GM18526 (cell line): ENCODE data around the gene IGLON5.

Experiments used
- POLR2A ChIP-seq: IDR thresholded peaks from 3 replicates; pipeline ENCODE4 v1.6.1; 2011; ENCODE audit not compliant: insufficient read length; ENCODE audit errors: extremely low read depth

IGLON5 gene

DNA sequence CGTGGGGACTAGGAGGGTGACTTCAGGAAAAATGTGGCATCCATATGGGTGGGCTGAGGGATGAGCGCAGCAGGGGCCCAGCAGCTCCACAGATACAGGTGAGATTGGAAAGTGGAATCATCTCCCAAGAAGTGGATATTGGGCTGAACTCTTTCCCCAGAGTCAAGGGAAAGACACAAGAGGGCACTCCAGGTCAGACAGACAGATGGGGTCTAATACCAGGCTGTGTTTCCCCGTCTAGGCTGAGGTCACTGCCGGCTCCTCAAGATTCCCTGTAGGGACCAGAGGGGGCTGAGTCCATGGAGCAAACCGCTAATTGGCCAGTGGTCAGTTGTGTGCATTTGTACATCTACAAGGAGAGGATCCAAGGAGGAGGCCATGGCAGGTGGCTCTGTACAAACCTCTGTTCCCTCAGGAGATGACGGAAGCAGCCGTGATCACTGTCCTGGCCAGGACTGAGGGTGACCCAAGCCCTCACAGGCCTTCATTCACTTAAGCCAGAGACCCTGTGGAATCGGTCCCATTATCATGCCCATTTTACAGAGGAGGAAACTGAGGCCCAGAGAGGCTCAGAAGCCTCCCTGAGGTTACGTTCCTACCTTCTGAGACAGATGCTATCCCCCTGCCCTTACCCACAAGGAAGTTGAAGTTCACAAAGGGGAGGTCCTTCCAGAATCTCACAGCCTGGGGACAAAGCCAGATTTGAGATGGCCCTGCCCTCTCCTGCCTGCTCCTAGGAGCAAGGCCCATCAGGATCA lies 14.9 kb upstream of the IGLON5 start:
- TF ChIP-seq POLR2A = no peak

DNA sequence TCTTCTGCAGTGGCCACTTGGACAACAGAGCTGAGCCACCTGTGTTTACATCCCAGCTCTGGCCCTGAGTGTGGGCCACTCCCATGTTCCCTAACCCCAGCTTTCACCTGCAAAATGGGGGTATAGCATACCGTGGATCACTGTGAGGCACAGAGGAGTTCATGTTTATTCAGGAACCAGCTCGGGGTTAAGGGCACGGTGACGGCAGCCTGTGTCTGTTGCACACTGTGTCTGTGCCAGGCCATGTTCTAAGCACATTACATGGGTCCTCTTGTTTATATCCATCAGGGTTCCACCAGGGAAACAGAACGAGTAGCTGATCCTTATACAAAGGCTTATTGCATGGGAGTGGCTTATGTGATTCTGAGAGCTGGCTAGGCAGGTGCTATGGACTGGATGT lies 14.0 kb upstream of the IGLON5 start:
- TF ChIP-seq POLR2A = no peak

DNA sequence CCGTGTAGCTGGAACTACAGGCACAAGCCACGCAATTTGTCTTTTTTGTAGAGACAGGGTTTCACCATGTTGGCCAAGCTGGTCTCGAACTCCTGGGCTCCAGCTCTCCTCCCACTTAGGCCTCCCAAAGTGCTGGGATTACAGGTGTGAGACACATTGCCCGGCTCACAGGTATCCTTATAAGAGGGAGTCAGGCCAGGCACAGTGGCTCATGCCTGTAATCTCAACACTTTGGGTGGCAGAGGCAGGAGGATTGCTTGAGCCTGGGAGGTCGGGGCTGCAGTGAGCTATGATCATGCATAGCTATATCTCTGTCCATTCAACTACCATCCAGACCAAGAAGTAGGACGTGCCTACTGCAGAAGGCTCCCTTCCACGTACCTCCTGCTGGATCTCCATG lies 10.2 kb upstream of the IGLON5 start:
- no peak for TF ChIP-seq POLR2A

DNA sequence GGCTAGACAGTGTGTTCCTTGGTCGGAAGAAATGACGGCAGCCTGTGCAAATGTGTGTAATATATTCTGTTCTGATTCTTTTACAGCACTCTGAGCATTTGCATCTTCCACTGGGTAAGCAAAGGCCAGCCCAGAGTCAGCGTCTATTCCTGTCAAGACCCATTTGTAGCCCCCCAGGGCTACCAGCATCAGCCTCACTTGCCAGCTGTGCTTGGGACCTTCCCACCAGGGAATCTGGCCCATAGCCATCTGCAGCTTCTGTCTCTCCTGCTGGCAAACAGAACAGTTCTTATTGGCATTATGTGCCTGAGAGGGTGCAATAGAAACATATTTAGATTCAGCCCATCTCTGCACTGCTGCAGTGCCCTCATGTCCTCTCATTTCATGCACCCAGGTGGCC lies 6.0 kb upstream of the IGLON5 start:
- no peak for TF ChIP-seq POLR2A

DNA sequence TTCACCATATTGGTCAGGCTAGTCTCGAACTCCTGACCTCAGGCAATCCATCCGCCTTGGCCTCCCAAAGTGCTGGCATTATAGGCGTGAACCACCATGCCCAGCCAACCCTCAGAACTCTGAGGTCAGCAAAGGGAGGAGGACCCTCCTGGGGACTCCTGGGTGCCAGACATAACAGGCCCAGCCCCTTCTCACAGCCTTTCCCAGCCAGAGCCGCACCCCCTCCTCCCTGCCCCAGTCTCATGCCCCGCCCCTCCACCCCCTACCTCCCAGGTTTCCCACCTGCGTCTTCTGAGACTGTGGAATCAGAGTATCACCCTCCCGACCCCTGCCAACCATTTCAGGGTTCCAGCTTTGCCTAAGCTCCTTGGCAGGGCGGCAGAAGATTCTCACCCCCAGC lies 5.2 kb downstream of the IGLON5 start:
- no peak for TF ChIP-seq POLR2A

DNA sequence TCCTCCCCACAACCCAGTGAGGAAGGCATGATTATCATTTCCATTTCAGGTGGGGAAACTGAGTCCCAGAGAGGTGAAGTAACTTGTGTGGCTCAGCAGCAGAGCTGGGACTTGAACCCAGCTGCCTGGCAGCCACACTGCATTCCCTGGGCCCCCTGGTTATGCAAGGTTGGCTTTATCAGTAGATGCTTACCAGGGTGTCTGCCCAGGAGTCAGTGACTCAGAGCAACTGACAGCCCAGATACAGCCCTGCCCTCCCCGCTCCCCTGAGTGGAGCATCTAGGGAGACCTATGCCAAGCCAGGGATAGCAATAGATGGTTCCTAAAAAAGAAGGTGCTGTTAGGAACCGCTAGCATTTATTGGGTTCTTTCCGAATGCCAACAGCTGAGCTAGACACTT lies 5.9 kb downstream of the IGLON5 start:
- TF ChIP-seq POLR2A = no peak

DNA sequence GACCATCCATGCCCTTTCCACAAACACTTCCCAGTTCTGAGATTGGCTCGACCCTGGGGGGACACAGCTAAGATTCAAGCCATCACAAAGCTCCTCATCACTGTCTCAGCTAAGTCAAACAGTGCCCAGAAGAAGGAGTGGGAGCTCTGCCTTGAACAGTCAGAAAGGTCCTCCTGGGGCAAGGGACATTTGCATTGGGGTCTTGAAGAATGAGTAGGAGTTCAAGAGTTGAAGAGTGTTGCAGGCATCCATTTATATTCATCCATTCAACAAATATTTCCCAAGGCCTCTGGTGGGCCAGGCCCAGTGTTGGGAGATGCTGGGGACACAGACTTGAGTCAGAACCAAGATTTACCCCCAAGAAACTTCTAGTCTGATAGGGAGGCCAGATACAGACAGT lies 6.5 kb downstream of the IGLON5 start:
- TF ChIP-seq POLR2A = no peak

DNA sequence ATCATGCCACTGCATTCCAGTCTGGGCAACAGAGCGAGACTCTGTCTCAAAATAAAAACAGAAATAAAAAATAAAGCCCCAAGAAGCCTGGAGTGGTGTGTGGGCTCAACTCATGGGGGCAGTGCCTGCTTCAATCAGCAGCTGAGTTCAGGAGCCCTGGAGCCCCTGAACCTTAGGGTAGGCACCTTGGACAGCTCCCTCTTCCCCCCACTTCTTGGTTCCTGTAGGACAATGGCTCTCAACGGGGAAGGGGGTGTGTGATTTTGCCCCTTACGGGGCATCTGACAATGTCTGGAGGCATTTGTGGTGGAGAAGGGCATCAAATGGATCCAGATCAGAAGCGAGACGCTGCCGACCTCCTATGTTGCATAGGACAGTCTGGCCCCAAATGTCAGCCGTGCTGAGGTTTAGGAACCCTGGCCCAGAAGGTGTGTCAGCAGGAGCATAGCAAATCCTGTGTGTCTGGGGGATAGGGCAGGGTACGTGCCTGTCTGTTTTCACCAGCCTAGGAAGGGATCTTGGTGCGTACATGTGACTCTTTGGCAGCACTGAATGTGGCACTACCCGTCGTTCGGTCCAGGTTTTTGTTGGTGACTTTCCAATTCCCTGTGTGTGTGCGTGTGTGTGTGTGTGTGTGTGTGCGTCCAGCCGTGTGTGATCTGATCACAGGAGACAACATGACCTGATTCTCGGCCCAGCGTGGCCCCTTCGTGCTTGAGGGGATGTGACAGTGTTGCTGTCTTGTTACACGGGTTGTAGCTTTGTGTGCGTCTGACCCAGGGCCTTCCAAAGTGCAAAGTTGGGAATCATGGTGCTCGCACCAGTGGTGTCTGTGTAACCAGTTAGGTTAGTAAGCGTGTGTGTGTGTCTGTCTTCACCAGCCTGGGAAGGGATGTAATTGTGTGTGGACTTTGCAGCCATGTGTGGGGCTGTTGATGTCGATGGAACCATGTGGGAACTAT lies 7.5 kb downstream of the IGLON5 start:
- no peak for TF ChIP-seq POLR2A

DNA sequence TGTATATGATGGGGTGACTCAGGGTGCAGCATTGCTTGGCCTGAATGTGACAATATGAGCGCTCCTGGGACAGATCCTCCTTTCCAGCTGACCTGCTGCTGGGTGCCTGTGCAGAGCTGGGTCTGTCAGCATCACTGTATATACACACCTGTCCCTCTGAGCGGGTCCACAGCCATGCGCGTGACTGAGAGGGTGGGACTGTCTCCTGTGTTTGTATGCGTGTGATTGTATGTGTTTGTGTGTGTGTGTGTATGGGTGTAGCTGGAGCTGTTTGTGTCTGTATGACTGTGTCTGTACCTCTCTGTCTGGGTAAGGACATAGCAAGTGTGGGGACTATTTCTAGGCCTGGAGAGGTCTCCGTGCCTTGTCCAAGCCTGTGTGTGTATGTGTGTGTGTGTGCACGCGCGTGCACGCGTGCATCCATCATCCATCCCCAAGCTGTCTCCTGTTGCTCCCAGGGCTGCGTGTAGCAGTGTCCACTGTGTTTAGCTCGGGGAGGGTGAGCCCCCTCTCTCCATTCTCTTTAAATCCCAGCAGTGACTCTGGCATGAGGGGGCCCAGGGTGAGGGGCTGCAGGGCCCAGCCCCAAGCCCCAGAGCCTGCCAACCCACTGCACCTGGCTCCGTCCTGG lies 8.3 kb downstream of the IGLON5 start:
- TF ChIP-seq POLR2A = no peak

DNA sequence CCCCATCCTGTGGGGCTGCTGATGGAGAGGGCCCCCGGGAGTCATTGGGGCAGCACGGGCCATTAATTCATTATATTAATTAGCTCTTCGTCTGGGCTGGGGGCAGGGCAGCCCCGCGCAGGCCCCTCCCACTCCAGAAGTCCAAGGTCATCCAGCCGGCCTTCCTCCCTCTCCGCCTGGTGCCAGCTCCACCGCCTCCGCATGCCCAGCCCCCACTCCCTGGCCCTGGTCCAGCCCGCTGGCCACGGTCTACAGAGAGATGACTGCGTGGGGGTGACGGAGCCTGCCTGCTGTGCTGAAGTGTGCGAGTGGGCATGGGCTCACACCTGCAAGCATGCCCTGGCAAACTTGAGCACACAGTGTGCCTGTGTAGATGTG lies 8.8 kb downstream of the IGLON5 start:
- TF ChIP-seq POLR2A = no peak

DNA sequence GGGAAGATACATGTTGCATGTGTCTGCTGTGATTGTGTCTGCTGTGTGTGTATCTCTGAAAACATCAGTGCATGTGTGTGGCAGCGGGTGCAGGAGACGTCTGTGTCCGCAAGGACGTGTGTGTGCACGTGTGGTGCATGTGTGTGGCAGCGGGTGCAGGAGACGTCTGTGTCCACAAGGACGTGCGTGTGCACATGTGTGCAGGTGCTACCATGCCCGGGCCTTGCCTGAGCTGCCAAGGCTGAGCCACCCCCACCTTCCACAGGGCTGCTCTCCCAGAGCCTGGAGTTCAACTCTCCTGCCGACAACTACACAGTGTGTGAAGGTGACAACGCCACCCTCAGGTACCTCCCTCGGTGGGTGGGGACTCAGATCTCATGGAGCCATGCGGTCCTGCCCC lies 10.4 kb downstream of the IGLON5 start:
- TF ChIP-seq POLR2A = no peak

DNA sequence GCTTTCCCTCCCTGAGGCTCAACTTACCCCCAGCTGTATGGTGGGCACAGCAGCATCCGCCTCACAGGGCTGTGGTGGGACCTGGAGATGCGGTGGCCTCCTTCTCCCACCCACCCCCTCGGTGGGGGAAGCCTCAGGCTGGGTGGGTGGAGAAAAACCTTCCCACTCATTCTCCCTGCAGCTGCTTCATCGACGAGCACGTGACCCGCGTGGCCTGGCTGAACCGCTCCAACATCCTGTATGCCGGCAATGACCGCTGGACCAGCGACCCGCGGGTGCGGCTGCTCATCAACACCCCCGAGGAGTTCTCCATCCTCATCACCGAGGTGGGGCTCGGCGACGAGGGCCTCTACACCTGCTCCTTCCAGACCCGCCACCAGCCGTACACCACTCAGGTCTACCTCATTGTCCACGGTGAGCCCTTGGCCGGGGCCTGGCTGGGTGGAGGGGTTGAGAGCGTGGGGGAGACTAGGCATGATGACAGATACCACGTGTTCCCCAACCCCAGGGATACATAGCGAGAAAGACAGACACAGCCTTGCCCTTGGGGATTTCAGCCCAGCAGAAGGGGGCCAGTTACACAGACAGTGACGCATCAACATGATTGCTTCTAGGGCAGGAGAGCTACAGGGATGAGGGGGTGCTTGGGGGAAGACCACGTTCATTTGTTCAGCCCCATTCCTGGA lies 12.2 kb downstream of the IGLON5 start:
- TF ChIP-seq POLR2A = no peak

DNA sequence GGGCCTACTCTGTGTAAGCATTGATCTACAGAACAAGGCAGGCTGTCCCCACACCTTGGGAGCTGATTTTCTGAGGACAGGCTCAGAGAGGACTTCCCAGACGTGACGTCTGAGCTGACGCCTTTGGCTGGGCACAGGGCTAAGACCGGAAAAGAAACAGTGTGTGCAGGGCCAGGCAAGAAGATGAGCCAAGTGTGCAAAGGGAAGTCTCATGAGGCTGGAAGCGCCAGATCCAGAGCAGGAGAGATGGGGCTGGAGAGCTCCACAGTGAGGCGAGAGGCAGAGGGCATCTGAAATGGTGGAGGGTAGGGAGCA lies 12.7 kb downstream of the IGLON5 start:
- no peak for TF ChIP-seq POLR2A

DNA sequence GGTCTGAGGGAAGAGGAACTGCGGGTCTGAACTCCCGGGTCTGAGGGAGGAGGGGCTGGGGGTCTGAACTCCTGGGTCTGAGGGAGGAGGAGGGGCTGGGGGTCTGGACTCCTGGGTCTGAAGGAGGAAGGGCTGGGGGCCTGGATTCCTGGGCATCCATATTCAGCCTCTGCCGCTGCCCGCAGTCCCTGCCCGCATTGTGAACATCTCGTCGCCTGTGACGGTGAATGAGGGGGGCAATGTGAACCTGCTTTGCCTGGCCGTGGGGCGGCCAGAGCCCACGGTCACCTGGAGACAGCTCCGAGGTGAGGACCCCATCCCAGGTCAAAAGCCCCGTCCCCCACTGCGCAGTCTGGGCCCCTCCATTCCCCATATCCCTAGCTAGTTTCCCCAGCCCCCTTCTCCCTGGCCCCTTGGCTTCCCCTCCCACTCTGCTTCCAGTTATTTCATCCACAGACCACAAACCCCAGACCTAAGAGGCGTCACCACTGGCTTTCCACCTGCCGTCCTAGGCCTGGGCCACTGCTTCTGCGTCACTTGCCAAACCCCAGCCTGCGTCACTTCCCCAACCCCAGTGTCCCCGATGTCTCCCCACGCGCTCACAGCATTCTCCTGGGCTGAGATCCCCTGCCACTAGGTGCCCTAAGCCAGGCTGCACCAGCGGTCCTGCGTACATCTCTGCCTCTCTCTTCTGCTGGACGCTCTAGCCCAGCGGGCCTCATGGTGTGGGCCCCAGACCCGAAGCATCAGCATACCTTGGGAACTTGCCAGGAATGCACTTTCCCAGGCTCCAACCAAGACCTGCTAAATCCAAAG lies 13.9 kb downstream of the IGLON5 start:
- TF ChIP-seq POLR2A = no peak
